ENCODE measurements around the gene ZNF516. TPM values are rescaled to one million over a fixed set of nuclear protein-coding genes. Genes with fewer than 3 reads are reported as not detected.

The ZNF516 gene
- total and polyA plus RNA-seq, 2 of the 13 experiments (the other 11 are each of a cell fraction or from before 2014, with no cell fraction given): 16.6 to 18.7 TPM

- no peak for DNase-seq (ENCODE audit: low spot score)
- no peak for FAIRE-seq
- BruUV-seq (replicated peaks): no TSS peak
- in situ Hi-C loops (cut with HindIII; ENCODE audit: extremely low pct_ligation_motif_present, low pct_unique_long_range_greater_than_20kb) (no loop called here), intact Hi-C loops (cut with micrococcal nuclease; ENCODE audit: unreplicated experiment) (no loop called here)
- H3K27ac ChIP-seq (ENCODE audit: extremely low read length, insufficient read depth, low read length): no peak overlapping the region
- peaks cover 54% of the 10 kb centered on the region for H3K4me1 ChIP-seq (ENCODE audit: insufficient read depth, low read length)
- no peak for ATAC-seq
- peaks cover 89% of the 10 kb centered on the region for H4K20me1 ChIP-seq (ENCODE audit: insufficient read depth, low read length)
- POLR2A ChIA-PET: no interaction called here
- H3K27me3 ChIP-seq (ENCODE audit: control insufficient read depth in 1 of 2, insufficient read depth in 2 of 2, low read length in 2 of 2): no peaks in the 10 kb centered on the region
- no peak overlapping the region for H2AFZ ChIP-seq (ENCODE audit: low read length)
- peaks cover 1 to 29% of the 10 kb centered on the region in 2 experiments; a peak in 4 of 5 replicates for H3K36me3 ChIP-seq (replicated peaks in 1 of 2; ENCODE audit: control insufficient read depth in 1 of 2, insufficient read depth in 2 of 2, low read length in 2 of 2)
- no peak overlapping the region for H3K9ac ChIP-seq (ENCODE audit: insufficient read depth, low read depth, low read length)
- H3K4me3 ChIP-seq (replicated peaks in 1 of 3; ENCODE audit: insufficient read depth in 1 of 3, low read depth in 2 of 3, low read length in 3 of 3): no peak overlapping the region
- over 99% methylated on average over 4 of the region's 4 CpGs for WGBS (ENCODE audit: low lambda C conversion rate)
- H3K9me3 ChIP-seq (ENCODE audit: low read length): no peaks in the 10 kb centered on the region
- CTCF ChIA-PET (ENCODE audit: low intra/inter-chr PET ratio, low total read pairs): no interaction called here
- no peak overlapping the region for H3K4me2 ChIP-seq (ENCODE audit: low read depth, low read length)
- peaks cover 99% of the 10 kb centered on the region for H3K79me2 ChIP-seq (ENCODE audit: insufficient read depth, low read length)
- TF ChIP-seq CBFB (CRISPR knock-in tag; IDR thresholded peaks at IDR 0.05) (no peak), SMAD1 (CRISPR knock-in tag; IDR thresholded peaks at IDR 0.05; ENCODE audit: borderline replicate concordance, low read depth) (no peak), ZSCAN29 (CRISPR knock-in tag; conservative IDR thresholded peaks at IDR 0.05) (no peak), ZNF614 (CRISPR knock-in tag; IDR thresholded peaks at IDR 0.05; ENCODE audit: borderline replicate concordance) (no peak), MLXIP (CRISPR knock-in tag; IDR thresholded peaks at IDR 0.05; ENCODE audit: borderline replicate concordance) (no peak), KLF15 (CRISPR knock-in tag; IDR thresholded peaks at IDR 0.05; ENCODE audit: borderline replicate concordance) (no peak), CERS6 (CRISPR knock-in tag; IDR thresholded peaks at IDR 0.05) (no peak), FIP1L1 (IDR thresholded peaks at IDR 0.05; ENCODE audit: borderline replicate concordance, insufficient read depth, low read depth, low read length) (no peak), SNAI1 (CRISPR knock-in tag; IDR thresholded peaks at IDR 0.05; ENCODE audit: borderline replicate concordance) (no peak), ZNF598 (CRISPR knock-in tag; IDR thresholded peaks at IDR 0.05; ENCODE audit: borderline replicate concordance) (no peak), THAP8 (CRISPR knock-in tag; IDR thresholded peaks at IDR 0.05; ENCODE audit: borderline replicate concordance) (no peak), WIZ (CRISPR knock-in tag; IDR thresholded peaks at IDR 0.05) (no peak), SP4 (CRISPR knock-in tag; IDR thresholded peaks at IDR 0.05) (no peak)
- TF ChIP-seq, protein P1, sequence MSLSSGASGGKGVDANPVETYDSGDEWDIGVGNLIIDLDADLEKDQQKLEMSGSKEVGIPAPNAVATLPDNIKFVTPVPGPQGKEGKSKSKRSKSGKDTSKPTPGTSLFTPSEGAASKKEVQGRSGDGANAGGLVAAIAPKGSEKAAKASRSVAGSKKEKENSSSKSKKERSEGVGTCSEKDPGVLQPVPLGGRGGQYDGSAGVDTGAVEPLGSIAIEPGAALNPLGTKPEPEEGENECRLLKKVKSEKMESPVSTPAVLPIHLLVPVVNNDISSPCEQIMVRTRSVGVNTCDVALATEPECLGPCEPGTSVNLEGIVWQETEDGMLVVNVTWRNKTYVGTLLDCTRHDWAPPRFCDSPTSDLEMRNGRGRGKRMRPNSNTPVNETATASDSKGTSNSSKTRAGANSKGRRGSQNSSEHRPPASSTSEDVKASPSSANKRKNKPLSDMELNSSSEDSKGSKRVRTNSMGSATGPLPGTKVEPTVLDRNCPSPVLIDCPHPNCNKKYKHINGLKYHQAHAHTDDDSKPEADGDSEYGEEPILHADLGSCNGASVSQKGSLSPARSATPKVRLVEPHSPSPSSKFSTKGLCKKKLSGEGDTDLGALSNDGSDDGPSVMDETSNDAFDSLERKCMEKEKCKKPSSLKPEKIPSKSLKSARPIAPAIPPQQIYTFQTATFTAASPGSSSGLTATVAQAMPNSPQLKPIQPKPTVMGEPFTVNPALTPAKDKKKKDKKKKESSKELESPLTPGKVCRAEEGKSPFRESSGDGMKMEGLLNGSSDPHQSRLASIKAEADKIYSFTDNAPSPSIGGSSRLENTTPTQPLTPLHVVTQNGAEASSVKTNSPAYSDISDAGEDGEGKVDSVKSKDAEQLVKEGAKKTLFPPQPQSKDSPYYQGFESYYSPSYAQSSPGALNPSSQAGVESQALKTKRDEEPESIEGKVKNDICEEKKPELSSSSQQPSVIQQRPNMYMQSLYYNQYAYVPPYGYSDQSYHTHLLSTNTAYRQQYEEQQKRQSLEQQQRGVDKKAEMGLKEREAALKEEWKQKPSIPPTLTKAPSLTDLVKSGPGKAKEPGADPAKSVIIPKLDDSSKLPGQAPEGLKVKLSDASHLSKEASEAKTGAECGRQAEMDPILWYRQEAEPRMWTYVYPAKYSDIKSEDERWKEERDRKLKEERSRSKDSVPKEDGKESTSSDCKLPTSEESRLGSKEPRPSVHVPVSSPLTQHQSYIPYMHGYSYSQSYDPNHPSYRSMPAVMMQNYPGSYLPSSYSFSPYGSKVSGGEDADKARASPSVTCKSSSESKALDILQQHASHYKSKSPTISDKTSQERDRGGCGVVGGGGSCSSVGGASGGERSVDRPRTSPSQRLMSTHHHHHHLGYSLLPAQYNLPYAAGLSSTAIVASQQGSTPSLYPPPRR (CRISPR knock-in tag; IDR thresholded peaks at IDR 0.05; ENCODE audit: borderline replicate concordance): no peak
These were observed 38.2 kb downstream of the ZNF516 start for GRCh38 chr18:76456823-76457222.
